ENCODE results near the gene MEIS2. TPM values are rescaled to one million over a fixed set of nuclear protein-coding genes. Genes with fewer than 3 reads are reported as not detected.

Gene MEIS2
- not detected for polyA plus RNA-seq

DNA sequence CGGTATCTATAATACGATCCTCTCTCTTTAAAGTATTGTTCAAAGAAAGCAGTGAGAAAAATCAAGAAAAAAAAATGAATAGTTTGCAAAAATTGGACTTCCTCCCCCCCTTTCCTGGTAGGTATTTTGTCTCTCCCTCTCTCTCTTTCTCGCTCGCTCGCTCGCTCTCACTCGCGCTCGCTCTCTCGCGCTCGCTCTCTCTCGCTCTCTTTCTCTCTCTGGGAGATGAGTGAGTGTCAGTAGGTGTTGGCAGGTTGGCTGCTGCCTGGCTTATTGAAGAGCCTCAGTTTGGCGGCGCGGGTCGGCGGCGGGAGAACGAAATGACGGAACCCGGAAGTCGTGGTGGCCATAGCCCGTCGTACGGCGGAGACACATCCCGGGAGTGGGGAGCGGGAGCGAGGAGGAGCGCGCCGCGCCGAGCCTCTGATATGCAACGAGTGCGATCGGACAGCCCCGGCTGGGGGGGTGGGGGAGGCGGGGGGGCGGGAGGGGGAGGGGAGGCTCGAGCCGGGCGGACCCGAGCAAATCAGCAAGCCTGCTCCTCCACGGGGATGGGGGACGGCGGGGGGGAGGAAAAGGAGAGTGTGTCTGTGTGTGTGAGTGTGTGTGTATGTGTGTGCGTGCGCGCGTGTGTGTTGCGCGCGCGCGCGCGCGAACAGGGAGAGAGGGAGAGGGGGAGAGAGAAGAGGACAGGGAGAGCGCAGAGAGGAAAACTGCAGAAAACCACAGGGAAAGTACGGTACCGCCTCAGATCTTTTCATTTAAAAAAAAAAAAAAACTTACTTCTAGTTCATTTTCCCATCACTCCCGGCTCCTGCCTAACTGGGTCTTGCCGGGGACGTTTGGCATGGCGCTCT lies at the start of gene MEIS2:
TSS of gene MEIS2 (minus strand) at position 441 of the 857 bp plus-strand sequence. CDS start 1,083 bp downstream, outside the sequence.
- peaks cover 0 to 20% (median 3%) of the 10 kb centered on the region in 3 donors for H3K9me3 Mint-ChIP-seq
- H3K4me3 Mint-ChIP-seq = peak within 1 kb of the TSS; percentile 81 to 100 (median 96)
- H3K27me3 Mint-ChIP-seq = peaks cover 75% of the 10 kb centered on the region
- H3K4me1 Mint-ChIP-seq = peaks cover 17 to 19% (median 19%) of the 10 kb centered on the region in 3 donors
- H3K36me3 Mint-ChIP-seq = peaks cover 3% of the 10 kb centered on the region
- H3K27ac Mint-ChIP-seq = peak within 1 kb of the TSS; percentile 62 to 99 (median 76)

DNA sequence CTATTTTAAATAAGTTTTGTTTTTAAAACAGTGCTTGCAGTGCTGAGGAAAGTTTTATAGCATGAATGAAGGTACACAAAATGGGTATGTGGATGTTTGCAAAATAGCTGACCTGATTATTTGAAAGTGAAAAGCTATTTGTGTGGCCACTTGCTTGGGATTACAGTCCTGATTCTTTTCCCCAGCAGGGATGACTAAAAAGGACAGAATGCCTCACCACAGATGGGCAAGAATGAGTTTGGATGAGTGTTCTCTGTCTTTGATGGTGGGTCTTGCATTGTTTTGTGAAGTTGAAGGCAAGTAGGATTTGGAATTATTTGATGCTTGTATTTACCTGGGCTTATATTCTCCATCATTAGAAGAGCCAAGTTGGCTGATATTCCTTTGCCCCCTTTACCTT lies 48.8 kb upstream of the MEIS2 start:
- no peak overlapping the region for H3K4me3 Mint-ChIP-seq
- H3K9me3 Mint-ChIP-seq = peaks cover 0 to 3% (median 3%) of the 10 kb centered on the region in 3 donors
- H3K4me1 Mint-ChIP-seq = no peaks in the 10 kb centered on the region
- no peak overlapping the region for H3K27ac Mint-ChIP-seq
- no peaks in the 10 kb centered on the region for H3K36me3 Mint-ChIP-seq
- H3K27me3 Mint-ChIP-seq = no peaks in the 10 kb centered on the region

DNA sequence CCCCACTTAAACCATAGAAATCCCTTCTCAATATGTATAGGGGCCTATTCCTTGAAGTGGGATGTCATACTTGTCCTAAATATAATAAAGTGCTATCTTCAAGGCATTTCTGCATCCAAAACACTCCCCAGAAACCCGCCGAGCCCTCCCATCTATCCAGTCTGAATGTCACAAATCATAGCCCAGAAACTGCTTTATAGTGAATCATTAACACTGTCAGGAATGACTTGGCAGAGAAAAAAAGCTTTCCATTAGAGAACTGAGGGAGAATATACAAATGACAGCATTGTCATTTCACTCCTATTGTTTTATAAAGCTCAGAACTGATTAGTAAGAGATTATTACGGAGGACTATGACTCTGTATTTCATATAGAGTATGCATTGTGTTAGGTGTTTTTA lies 48.4 kb upstream of the MEIS2 start:
- Mint-ChIP-seq H3K27me3 (no peaks in the 10 kb centered on the region), H3K27ac (no peak overlapping the region), H3K4me3 (no peak overlapping the region), H3K4me1 (no peaks in the 10 kb centered on the region), H3K9me3 (peaks cover 0 to 3% (median 3%) of the 10 kb centered on the region in 3 donors), H3K36me3 (no peaks in the 10 kb centered on the region)

DNA sequence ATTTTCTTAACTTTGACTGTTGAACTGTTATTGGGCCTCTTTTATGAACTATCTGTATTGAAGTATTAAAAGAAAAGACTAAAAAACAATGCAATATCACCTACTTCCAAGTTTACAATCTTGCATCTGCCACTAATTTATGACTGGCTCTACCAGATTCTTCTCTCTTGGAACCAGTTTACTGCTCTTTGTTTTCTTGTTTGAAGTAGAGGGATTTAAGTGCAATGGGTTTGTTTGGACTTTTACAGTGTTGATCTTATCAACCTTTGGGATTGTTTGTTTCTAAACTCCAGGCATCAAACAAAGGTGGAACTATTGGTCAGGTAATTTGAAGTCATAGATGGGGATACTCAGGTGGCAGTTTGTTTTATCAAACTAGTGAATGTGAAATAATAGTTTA lies 43.0 kb upstream of the MEIS2 start:
- Mint-ChIP-seq H3K4me3 (no peak overlapping the region), H3K4me1 (no peaks in the 10 kb centered on the region), H3K36me3 (no peaks in the 10 kb centered on the region), H3K27ac (no peak overlapping the region), H3K27me3 (peaks cover 2% of the 10 kb centered on the region), H3K9me3 (no peaks in the 10 kb centered on the region)

DNA sequence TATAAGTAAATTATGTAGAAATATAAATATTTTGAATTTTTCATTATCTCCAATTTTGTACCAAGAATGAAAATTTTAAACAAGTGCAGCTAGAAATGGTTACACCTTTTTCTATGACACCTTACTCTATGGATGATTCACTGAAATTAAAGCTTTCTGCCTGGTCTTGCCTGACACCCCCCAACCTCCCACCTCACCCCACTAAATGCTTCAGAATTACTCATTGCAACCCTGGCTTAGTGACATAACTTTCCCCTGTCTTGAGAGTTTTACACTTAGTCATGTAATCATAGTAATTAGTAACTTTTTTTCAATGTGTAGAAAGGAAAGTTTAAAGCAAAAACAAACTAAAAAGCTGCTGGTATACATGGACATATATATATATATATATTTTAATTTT lies 42.0 kb upstream of the MEIS2 start:
- Mint-ChIP-seq H3K27ac (no peak overlapping the region), H3K27me3 (peaks cover 2% of the 10 kb centered on the region), H3K9me3 (no peaks in the 10 kb centered on the region), H3K36me3 (no peaks in the 10 kb centered on the region), H3K4me1 (no peaks in the 10 kb centered on the region), H3K4me3 (no peak overlapping the region)

DNA sequence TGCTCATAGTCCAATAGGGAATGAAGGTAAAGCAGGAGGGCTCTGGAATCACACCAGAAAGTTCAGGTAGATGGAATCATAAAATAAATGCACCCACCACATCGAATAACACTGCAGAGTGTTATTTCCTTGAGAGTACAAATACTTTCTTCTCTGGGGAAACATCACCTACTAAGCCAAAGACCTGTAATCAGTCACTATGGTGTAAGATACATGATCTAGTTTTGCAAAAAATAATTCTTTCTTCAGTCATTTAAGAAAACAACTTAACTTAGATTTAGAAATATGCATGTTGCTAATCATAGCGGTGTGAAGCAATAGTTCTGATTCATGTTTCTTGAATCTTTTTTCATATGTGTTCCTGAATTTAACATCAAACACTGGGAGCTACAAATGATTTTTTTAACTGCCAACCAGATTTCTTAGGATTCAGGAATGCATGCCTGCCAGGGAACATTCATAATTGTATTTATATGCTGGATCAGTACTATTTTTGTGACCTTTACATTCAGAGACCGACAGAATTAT lies 40.2 kb upstream of the MEIS2 start:
- peaks cover 3% of the 10 kb centered on the region for H3K27me3 Mint-ChIP-seq
- no peak overlapping the region for H3K4me3 Mint-ChIP-seq
- H3K9me3 Mint-ChIP-seq = no peaks in the 10 kb centered on the region
- no peaks in the 10 kb centered on the region for H3K4me1 Mint-ChIP-seq
- no peak overlapping the region for H3K27ac Mint-ChIP-seq
- H3K36me3 Mint-ChIP-seq = no peaks in the 10 kb centered on the region

DNA sequence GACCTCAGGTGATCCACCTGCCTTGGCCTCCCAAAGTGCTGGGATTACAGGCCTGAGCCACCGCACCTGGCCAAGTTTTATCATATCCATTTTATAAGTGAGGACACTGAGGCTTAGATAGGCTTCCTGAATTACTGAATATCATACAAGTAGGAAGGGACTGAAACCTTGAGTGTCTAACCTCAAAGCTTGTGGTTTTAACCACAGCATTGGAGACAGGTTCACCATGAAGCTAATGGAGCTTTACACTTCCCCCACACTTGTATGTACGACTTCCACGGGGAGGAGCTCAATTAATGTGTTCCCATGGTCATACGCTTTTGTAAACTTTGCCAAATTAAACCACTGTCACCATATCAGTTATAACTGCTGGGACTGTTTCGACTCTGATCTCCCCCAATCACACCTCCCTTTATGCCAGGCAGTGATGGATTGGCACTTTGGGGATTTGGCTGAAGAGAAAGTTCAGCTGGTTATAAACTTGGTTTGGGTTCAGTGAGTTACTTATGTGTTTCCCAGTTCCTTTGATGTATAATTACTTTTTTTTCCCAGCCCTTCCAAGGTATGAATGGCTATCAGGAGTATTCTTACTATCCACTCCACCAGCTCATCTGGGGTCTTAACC lies 38.4 kb upstream of the MEIS2 start:
- Mint-ChIP-seq H3K4me3 (peak overlapping the region in 1 of 4 donors; percentile 39), H3K9me3 (no peaks in the 10 kb centered on the region), H3K4me1 (no peaks in the 10 kb centered on the region), H3K27ac (no peak overlapping the region), H3K36me3 (no peaks in the 10 kb centered on the region), H3K27me3 (peaks cover 3% of the 10 kb centered on the region)

DNA sequence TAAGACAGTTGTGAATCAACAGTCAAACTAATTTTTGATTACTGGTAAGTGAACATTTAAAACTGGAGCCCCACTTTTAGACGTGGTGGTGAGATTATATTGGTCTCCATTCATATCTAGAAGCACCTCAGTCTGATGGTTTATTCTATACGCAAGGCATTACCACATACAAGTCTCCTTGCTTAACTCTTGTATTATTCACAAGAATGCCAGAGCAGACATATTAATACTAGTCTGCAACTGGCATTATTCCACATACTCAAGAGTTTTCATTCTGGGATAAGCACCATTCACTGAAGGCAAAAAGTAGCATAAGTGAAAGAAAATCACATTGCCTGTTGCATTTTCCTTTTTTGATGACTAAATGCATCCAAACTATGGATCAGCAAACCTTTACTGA lies 36.9 kb upstream of the MEIS2 start:
- no peak overlapping the region for H3K4me3 Mint-ChIP-seq

DNA sequence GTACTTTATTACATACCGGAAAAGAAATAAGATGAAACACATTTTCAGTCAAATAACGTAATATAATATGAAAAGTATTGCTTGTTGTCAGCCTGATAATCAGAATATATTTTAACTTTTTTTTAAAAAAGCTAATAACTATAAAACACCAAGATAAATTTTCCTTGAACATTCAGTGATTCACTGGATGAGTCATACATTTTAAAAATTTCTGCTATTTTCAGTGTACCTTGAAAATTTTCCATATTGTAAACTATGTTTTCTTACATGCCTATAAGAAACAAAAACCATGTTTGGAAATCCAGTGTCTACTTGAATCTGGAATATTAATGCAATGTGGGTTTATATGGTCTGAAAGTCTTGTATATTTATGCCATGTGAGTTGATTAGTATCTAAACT lies 36.3 kb upstream of the MEIS2 start:
- peaks cover 3% of the 10 kb centered on the region for H3K27me3 Mint-ChIP-seq
- no peaks in the 10 kb centered on the region for H3K4me1 Mint-ChIP-seq
- no peak overlapping the region for H3K27ac Mint-ChIP-seq
- no peaks in the 10 kb centered on the region for H3K36me3 Mint-ChIP-seq
- H3K4me3 Mint-ChIP-seq = no peak overlapping the region
- no peaks in the 10 kb centered on the region for H3K9me3 Mint-ChIP-seq

More for the DNA sequence above, 36.9 kb upstream of the MEIS2 start:
- no peaks in the 10 kb centered on the region for H3K36me3 Mint-ChIP-seq
- no peaks in the 10 kb centered on the region for H3K4me1 Mint-ChIP-seq
- peaks cover 3% of the 10 kb centered on the region for H3K27me3 Mint-ChIP-seq
- H3K27ac Mint-ChIP-seq = no peak overlapping the region
- H3K9me3 Mint-ChIP-seq = no peaks in the 10 kb centered on the region

DNA sequence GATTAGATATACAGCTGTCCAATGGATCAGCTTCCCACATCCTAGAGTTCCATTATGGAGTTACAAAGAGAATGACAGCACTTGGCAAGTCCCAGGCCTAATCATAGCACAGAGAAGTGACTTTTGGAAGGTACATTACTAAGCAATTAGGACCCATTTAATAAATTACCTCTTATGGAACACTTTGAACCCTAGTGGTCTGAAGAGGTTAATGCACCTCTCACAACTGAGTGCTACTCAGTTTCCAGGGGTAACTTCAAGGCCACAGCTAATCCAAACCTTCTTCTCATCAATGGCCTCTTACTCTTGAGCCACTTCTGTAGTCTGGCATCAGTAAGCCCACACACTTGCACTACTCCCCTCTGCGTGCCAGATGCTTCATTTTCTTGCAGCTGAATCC lies 34.9 kb upstream of the MEIS2 start:
- no peaks in the 10 kb centered on the region for H3K36me3 Mint-ChIP-seq
- no peak overlapping the region for H3K4me3 Mint-ChIP-seq
- no peaks in the 10 kb centered on the region for H3K9me3 Mint-ChIP-seq
- peaks cover 1% of the 10 kb centered on the region for H3K27me3 Mint-ChIP-seq
- H3K27ac Mint-ChIP-seq = no peak overlapping the region
- no peaks in the 10 kb centered on the region for H3K4me1 Mint-ChIP-seq

DNA sequence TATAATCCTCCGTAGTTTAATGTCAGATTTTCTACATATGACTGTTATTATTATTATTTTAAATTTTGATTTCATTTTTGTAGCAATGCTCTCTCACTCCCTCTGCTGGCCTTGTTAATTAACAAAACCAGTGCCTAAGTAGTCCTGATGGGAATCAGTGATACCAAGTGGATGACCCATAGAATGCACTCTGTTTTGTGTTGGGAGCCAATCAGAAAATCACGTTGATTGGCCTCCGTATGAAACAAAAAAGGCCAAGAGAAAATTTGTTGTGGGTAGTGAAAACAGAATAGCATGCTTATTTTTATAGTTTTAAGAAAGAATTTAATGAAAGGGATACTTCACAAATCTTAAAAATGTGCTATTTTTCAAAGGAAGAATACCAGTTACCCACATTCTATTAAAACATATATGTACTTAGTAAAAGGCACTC lies 34.4 kb upstream of the MEIS2 start:
- H3K27me3 Mint-ChIP-seq = peaks cover 1% of the 10 kb centered on the region
- no peaks in the 10 kb centered on the region for H3K4me1 Mint-ChIP-seq
- H3K9me3 Mint-ChIP-seq = no peaks in the 10 kb centered on the region
- no peaks in the 10 kb centered on the region for H3K36me3 Mint-ChIP-seq
- H3K27ac Mint-ChIP-seq = no peak overlapping the region
- no peak overlapping the region for H3K4me3 Mint-ChIP-seq

DNA sequence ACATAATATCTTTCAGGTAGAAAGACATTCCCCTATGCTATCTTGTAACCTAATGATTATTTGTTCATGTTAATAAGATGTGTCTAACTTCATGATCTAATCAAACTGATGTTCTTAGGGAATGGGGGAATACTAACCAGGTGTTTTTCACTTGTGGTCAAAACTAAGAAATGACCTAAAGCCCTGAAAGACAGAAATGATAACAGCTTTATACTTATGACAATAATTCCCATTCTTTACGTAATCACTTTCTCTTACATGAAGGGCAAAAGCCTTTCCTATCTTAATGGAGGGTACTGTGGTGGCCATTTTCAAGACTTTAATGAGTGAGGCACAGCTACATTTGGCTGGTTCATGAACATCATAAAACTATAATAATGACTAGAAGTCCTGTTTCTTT lies 33.9 kb upstream of the MEIS2 start:
- H3K9me3 Mint-ChIP-seq = no peaks in the 10 kb centered on the region
- no peaks in the 10 kb centered on the region for H3K4me1 Mint-ChIP-seq
- H3K27me3 Mint-ChIP-seq = peaks cover 1% of the 10 kb centered on the region
- no peak overlapping the region for H3K27ac Mint-ChIP-seq
- H3K4me3 Mint-ChIP-seq = no peak overlapping the region
- H3K36me3 Mint-ChIP-seq = no peaks in the 10 kb centered on the region

DNA sequence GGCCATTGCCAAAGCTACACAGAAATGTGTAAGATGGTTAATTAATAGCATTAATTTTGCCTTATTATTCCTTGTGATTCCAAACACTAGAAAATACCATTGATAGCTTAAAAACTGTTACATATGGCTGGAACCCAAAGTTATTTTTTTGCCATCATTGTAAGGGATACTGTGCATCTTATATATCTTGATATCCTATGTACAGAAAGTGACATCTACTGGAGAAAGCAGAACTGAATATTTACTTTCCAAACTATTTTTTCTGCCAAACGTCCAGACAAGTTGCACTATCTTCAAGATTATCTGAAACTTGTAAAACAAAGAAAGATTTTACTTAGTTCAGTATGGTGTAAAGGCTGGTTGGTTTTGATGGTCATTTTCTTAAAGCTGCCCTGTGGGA lies 33.3 kb upstream of the MEIS2 start:
- Mint-ChIP-seq H3K27me3 (peaks cover 1% of the 10 kb centered on the region), H3K9me3 (no peaks in the 10 kb centered on the region), H3K4me1 (no peaks in the 10 kb centered on the region), H3K4me3 (no peak overlapping the region), H3K27ac (no peak overlapping the region), H3K36me3 (no peaks in the 10 kb centered on the region)

DNA sequence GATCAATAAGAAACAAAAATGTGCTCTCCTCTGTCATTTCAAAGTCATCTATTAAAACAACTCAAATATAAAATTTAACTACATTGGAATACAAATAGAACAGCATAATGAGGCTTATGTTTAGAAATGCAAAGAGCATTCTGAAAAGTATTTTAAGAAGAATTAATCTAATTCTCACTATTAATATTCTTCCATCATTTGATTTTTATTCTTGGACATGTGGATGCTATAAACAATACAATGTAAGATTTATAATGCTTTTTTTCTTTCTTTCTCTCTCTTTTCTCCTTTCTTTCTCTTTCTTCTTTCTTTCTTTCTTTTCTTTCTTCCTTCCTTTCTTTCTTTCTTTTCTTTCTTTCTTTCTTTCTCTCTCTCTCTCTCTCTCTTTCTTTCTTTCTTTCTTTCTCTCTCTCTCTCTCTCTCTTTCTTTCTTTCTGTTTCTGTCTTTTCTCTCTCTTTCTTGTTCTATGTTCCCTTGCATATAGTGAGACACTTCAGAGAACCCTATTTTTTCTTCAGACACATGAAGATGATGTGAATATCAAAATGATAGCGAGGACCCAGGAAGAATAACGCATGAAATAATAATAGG lies 32.6 kb upstream of the MEIS2 start:
- no peaks in the 10 kb centered on the region for H3K9me3 Mint-ChIP-seq
- no peaks in the 10 kb centered on the region for H3K4me1 Mint-ChIP-seq
- H3K27ac Mint-ChIP-seq = no peak overlapping the region
- no peaks in the 10 kb centered on the region for H3K36me3 Mint-ChIP-seq
- peaks cover 1% of the 10 kb centered on the region for H3K27me3 Mint-ChIP-seq
- no peak overlapping the region for H3K4me3 Mint-ChIP-seq

DNA sequence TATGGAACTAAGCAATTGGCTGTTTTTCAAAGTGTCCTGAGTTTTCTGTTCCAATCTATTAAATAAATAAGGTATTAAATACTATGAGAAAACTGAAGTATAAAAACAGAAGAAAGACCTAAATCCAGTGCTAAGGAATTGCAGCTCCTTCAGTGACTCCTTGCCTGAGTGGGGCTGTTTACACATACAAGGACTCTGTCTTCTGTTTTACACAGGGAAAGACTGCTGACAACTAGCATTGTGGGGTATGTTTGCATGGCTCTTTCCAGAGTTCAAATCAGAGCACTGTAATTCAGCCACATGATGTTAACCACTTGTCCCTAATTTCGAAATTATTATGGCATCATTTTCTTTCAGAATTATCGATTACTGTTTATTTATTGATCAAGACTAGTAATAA lies 31.3 kb upstream of the MEIS2 start:
- peaks cover 1% of the 10 kb centered on the region for H3K27me3 Mint-ChIP-seq
- no peaks in the 10 kb centered on the region for H3K9me3 Mint-ChIP-seq
- H3K4me3 Mint-ChIP-seq = no peak overlapping the region
- H3K36me3 Mint-ChIP-seq = no peaks in the 10 kb centered on the region
- H3K4me1 Mint-ChIP-seq = no peaks in the 10 kb centered on the region
- no peak overlapping the region for H3K27ac Mint-ChIP-seq

Data from IgD-negative memory B cell (primary cell).